ENCODE results near the gene GOLGA7B. TPM values are rescaled to one million over a fixed set of nuclear protein-coding genes. Genes with fewer than 3 reads are reported as not detected.

Gene GOLGA7B
- total RNA-seq, 4 donors from 2014 or later = 0.19 to 1.6 (median 0.57) TPM

DNA sequence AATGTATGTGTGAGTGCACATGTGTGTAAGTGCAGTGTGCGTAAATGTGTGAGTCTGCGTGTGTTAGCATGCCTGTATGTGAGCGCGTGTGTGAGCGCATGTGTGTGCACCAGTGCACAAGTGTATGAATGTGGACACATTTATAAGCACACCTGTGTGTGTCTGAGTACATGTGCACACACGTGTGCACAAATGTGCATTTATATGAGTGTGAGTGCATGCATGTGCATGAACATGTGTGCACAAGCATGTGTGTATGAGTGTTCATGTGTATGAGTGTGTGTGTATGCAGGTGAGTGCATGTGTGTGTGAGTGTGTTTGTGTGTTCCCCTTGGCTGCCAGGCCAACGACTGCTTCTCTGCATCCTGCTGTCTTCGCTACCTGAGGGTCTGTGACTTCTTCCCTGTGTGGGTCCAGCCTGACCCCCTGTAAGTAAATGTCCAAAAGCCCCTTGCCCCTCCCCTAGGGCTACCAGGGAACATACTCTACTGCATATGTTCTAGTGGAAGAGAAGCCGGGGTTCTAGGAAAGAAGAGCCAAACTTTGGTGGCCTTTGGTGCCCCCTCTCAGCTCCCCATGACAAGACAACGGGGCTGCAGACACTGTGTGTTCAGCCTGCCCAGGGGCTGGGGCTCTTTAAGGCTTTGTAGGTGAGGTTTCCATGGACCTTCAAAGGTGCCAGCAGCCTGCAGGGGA lies 17.0 kb downstream of the GOLGA7B start:
- DNase-seq (ENCODE audit: low spot score) (no peak), ATAC-seq (ENCODE audit: low FRiP score) (no peak)
- no peak for TF ChIP-seq CTCF (IDR thresholded peaks at IDR 0.05)

- no peak for DNase-seq (ENCODE audit: low spot score)
- no peak for TF ChIP-seq CTCF (IDR thresholded peaks at IDR 0.05)
Observed at GRCh38 chr10:97867220-97867800, 17.7 kb downstream of the GOLGA7B start.

GRCh38 chr10:97868134-97868685 lies 18.6 kb downstream of the GOLGA7B start:
- ATAC-seq (ENCODE audit: low FRiP score) (no peak), DNase-seq (ENCODE audit: low spot score) (no peak)
- no peak for TF ChIP-seq CTCF (IDR thresholded peaks at IDR 0.05)

More at GRCh38 chr10:97867220-97867800, 17.7 kb downstream of the GOLGA7B start:
- ATAC-seq (ENCODE audit: low FRiP score) = no peak

GRCh38 chr10:97869091-97870042 lies 19.7 kb downstream of the GOLGA7B start:
- TF ChIP-seq CTCF (IDR thresholded peaks at IDR 0.05) = no peak
- peak; percentile 67 for ATAC-seq (ENCODE audit: low FRiP score)
- DNase-seq (ENCODE audit: low spot score) = no peak

DNA sequence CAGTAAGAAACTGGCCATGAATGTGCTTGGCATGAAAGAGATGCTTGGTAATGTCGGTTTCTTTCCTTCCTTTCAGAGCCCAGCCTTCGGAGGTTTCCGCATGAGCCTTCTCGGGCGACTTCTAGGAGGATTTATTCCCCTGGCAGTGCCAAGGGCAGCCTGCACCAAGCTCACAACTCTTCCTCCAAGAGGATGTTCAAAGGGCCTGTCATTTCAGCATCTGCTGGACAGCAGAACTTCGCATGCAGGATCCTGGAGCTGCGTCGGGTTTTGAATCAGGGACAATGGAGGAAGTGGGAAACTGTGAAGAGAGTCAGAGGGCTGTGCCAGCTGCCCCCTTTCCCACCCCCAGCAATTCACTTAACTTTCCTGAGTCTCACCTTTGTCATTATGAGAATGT lies 21.3 kb downstream of the GOLGA7B start:
- ATAC-seq (ENCODE audit: low FRiP score) (no peak), DNase-seq (ENCODE audit: low spot score) (no peak)
- TF ChIP-seq CTCF (IDR thresholded peaks at IDR 0.05) = no peak

- no peak for TF ChIP-seq CTCF (IDR thresholded peaks at IDR 0.05)
- DNase-seq (ENCODE audit: low spot score) (no peak), ATAC-seq (ENCODE audit: low FRiP score) (no peak)
Observed at GRCh38 chr10:97873569-97873968, 23.9 kb downstream of the GOLGA7B start.

All from omental fat pad (tissue), 4 donors.